ENCODE results near the gene IREB2.

Gene IREB2

DNA sequence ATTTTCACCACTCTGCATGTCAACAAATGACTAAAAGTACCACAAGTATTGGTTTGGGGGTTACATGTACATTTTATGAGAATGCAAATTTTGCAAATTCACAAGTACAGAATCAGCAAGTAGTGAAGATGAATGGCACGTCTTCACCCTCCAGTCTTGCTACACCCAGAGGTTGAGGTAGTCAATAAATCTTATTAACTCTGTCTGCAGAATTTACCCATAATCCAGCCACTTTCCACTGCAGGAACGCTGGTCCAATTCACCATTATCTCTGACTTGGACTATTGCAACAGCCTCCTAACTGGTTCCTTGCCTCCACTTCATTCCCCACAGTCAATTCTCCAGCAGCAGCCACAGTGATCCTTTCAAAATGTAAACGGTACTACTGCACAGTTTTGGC lies 112.8 kb downstream of the IREB2 start:
- DNase-seq (ENCODE audit: low read depth in 2 of 2): no peak

Measured in fibroblast of skin of left biceps (primary cell).